Kidney (tissue), 14 donors: ENCODE results near the gene PORCN. TPM values are rescaled to one million over a fixed set of nuclear protein-coding genes. Genes with fewer than 3 reads are reported as not detected.

Experiments used
- DNase-seq, 5 donors: peaks; one replicate each; pipeline ENCODE4 v3.0.0-alpha.2; 2013 to 2020
- FAIRE-seq: peaks from 2 replicates; lab custom pipeline; 2012; peaks lifted over from hg19 to GRCh38; lab: Jason Lieb, UNC
- H3K27ac ChIP-seq, 2 donors: one replicate each; pipeline ENCODE4 v1.7.0; 2013; ENCODE audit warnings: low read depth in 2 of 2, low read length in 2 of 2, inconsistent platforms in 1 of 2
- H3K27me3 ChIP-seq: one replicate; pipeline ENCODE4 v1.7.1; 2013; ENCODE audit warnings: low read length, inconsistent platforms; ENCODE audit not compliant: control insufficient read depth, insufficient read depth
- H3K36me3 ChIP-seq, 3 donors: one replicate each; pipeline versions ENCODE4 v1.7.0 to v1.7.1; 2013; ENCODE audit warnings: low read length in 3 of 3, control low read depth in 1 of 3, inconsistent platforms in 1 of 3; ENCODE audit not compliant: insufficient read depth in 3 of 3, control insufficient read depth in 2 of 3
- H3K4me1 ChIP-seq, 3 donors: one replicate each; pipeline versions ENCODE4 v1.7.0 to v1.7.1; 2013; ENCODE audit warnings: low read length in 3 of 3, inconsistent platforms in 1 of 3, low read depth in 1 of 3; ENCODE audit not compliant: control insufficient read depth in 2 of 3, insufficient read depth in 2 of 3
- H3K4me3 ChIP-seq, 3 donors: one replicate each; pipeline versions ENCODE4 v1.7.0 to v1.8.1; 2013; ENCODE audit warnings: low read length in 3 of 3, control low read depth in 1 of 3, inconsistent platforms in 1 of 3
- H3K9ac ChIP-seq, 3 donors: one replicate each; pipeline versions ENCODE4 v1.7.0 to v1.7.1; 2013; ENCODE audit warnings: low read length in 3 of 3, control low read depth in 1 of 3, inconsistent platforms in 1 of 3
- H3K9me3 ChIP-seq, 3 donors: one replicate each; pipeline versions ENCODE4 v1.7.0 to v1.7.1; 2013; ENCODE audit warnings: low read length in 3 of 3, control low read depth in 1 of 3, inconsistent platforms in 1 of 3; ENCODE audit not compliant: control insufficient read depth in 2 of 3, insufficient read depth in 1 of 3
- CTCF ChIP-seq: IDR thresholded peaks from 3 replicates; pipeline ENCODE4 v1.5.1; 2012; ENCODE audit warnings: mild to moderate bottlenecking, moderate library complexity, borderline replicate concordance; ENCODE audit not compliant: insufficient read depth; ENCODE audit errors: extremely low read depth
- intact Hi-C: fragments of 100-400 bp; cut with DNase I; formaldehyde crosslinking; loops from one replicate; pipeline ENCODE4 v1.11.1; 2022
- polyA plus RNA-seq: library from polyadenylated mRNA; stranded (reverse); fragments of 350-450 nt; fragmentation: Illumina TruSeq; extraction: RNeasy Lipid Tissue Mini Kit (QIAGEN cat#74804); gene quantifications from one replicate; pipeline ENCODE4 v1.2.3, GENCODE V29; 2014; ENCODE audit warnings: low read depth, low replicate concordance; ENCODE audit not compliant: insufficient read depth
- total RNA-seq: library from RNA; stranded (reverse); fragmentation: NEBNext Ultra II Directional; extraction: Animal tissue kit (Norgen Biotek cat#: 25700); gene quantifications from one replicate; pipeline ENCODE4 v1.2.1, GENCODE V29; 2021
- donor health status: control.
- donor health status: control.
- donor health status: control.
- donor health status: control.
- donor health status: control.
- donor health status: DM: yes; HTN: yes; CAD: no.
- donor health status: Normal renal cell carcinoma (clear cell type).

PORCN gene
- total and polyA plus RNA-seq, 2 donors from 2014 or later = 8.9 to 11.7 TPM

- H3K27me3 ChIP-seq = no peaks in the 10 kb centered on the region
- H3K9me3 ChIP-seq = peaks cover 0 to under 1% (median 0%) of the 10 kb centered on the region in 3 donors
- no peaks in the 10 kb centered on the region for H3K36me3 ChIP-seq
- intact Hi-C loops = no loop called here
- TF ChIP-seq CTCF = no peak
- DNase-seq (peak in 1 of 5 donors; percentile 55), FAIRE-seq (no peak)
- no peak within 1 kb of the TSS for H3K4me3 ChIP-seq
- no peak within 1 kb of the TSS for H3K27ac ChIP-seq
- H3K9ac ChIP-seq = no peak within 1 kb of the TSS
- H3K4me1 ChIP-seq = no peaks in the 10 kb centered on the region
Observed at GRCh38 chrX:48470110-48470832, 38.5 kb upstream of the PORCN start, which contains the start of gene SLC38A5. SLC38A5 (minus strand) TSS chrX:48470260; CDS start chrX:48467924, 2,336 bp downstream.

- H3K4me3 ChIP-seq = no peak overlapping the region
- no peaks in the 10 kb centered on the region for H3K27me3 ChIP-seq
- peak in 1 of 5 donors; percentile 13 for DNase-seq
- no peak for FAIRE-seq
- H3K27ac ChIP-seq = no peak overlapping the region
- no peaks in the 10 kb centered on the region for H3K36me3 ChIP-seq
- H3K4me1 ChIP-seq = no peaks in the 10 kb centered on the region
- no peak overlapping the region for H3K9ac ChIP-seq
- intact Hi-C loops = no loop called here
- H3K9me3 ChIP-seq = no peaks in the 10 kb centered on the region
- no peak for TF ChIP-seq CTCF
Observed at GRCh38 chrX:48470833-48471118, 38.0 kb upstream of the PORCN start.

GRCh38 chrX:48471504-48471903, 37.3 kb upstream of the PORCN start:
- H3K4me3 ChIP-seq = no peak overlapping the region
- no peak for TF ChIP-seq CTCF
- FAIRE-seq (no peak), DNase-seq (no peak)
- H3K9me3 ChIP-seq = no peaks in the 10 kb centered on the region
- intact Hi-C loops = no loop called here
- H3K4me1 ChIP-seq = no peaks in the 10 kb centered on the region
- no peaks in the 10 kb centered on the region for H3K27me3 ChIP-seq
- H3K36me3 ChIP-seq = no peaks in the 10 kb centered on the region
- H3K27ac ChIP-seq = no peak overlapping the region
- no peak overlapping the region for H3K9ac ChIP-seq
